ENCODE measurements around the gene C2CD4C. TPM values are rescaled to one million over a fixed set of nuclear protein-coding genes. Genes with fewer than 3 reads are reported as not detected.

C2CD4C gene
- total RNA-seq, 3 donors from 2014 or later: 0.29 to 2.6 (median 0.80) TPM

GRCh38 chr19:405121-405965 lies 3.6 kb downstream of the C2CD4C start:
- intact Hi-C loops (cut with DNase I; ENCODE audit: low total_unique reads): no loop called here
- peak in 1 of 2 donors; percentile 33 for DNase-seq (ENCODE audit: low spot score in 2 of 2)
- Histone ChIP-seq H3K4me3 (no peak overlapping the region), H3K27ac (no peak overlapping the region), H3K36me3 (no peaks in the 10 kb centered on the region), H3K27me3 (peaks cover 22 to 77% of the 10 kb centered on the region in 2 donors), H3K4me1 (peaks cover 0 to 6% of the 10 kb centered on the region in 2 donors), H3K9me3 (no peaks in the 10 kb centered on the region)
- no peak for TF ChIP-seq CTCF (IDR thresholded peaks at IDR 0.05)

GRCh38 chr19:403221-404027 lies 5.5 kb downstream of the C2CD4C start:
- peaks cover 0 to 2% of the 10 kb centered on the region in 2 donors for H3K4me1 ChIP-seq
- intact Hi-C loops (cut with DNase I; ENCODE audit: low total_unique reads): no loop called here
- no peaks in the 10 kb centered on the region for H3K9me3 ChIP-seq
- H3K4me3 ChIP-seq: no peak overlapping the region
- H3K27me3 ChIP-seq: peaks cover 20 to 58% of the 10 kb centered on the region in 2 donors
- no peak overlapping the region for H3K27ac ChIP-seq
- TF ChIP-seq POLR2A (IDR thresholded peaks at IDR 0.05): no peak
- TF ChIP-seq POLR2AphosphoS5 (IDR thresholded peaks at IDR 0.05): no peak
- no peak for TF ChIP-seq CTCF (IDR thresholded peaks at IDR 0.05)
- H3K36me3 ChIP-seq: no peaks in the 10 kb centered on the region
- peak in 1 of 2 donors; percentile 22 for DNase-seq (ENCODE audit: low spot score in 2 of 2)

DNA sequence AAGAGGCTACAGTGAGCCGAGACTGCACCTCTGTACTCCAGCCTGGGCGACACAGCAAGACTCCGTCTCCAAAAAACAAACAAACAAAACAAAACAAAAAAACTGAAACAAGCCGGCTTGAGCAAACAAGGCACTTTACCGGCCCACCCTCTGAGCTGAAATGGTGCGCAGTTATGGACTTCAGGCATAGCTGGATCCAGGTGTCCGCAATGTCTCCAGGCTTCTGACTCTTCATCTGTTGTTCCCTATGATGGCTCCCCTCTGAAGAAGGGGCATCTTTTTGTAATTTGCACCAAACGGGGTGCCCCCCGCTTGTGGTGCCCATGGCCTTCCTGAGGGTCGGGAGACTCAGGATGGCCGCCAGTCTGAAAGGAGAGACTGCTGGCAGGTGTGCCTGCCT lies 6.2 kb downstream of the C2CD4C start:
- DNase-seq (ENCODE audit: low spot score in 2 of 2): no peak
- no peak for TF ChIP-seq POLR2A (IDR thresholded peaks at IDR 0.05)
- no peak for TF ChIP-seq POLR2AphosphoS5 (IDR thresholded peaks at IDR 0.05)
- TF ChIP-seq CTCF (IDR thresholded peaks at IDR 0.05): no peak
- no peaks in the 10 kb centered on the region for H3K9me3 ChIP-seq
- intact Hi-C loops (cut with DNase I; ENCODE audit: low total_unique reads): no loop called here
- no peak overlapping the region for H3K4me3 ChIP-seq
- no peak overlapping the region for H3K27ac ChIP-seq
- peaks cover 17 to 57% of the 10 kb centered on the region in 2 donors for H3K27me3 ChIP-seq
- no peaks in the 10 kb centered on the region for H3K36me3 ChIP-seq
- H3K4me1 ChIP-seq: no peaks in the 10 kb centered on the region

DNA sequence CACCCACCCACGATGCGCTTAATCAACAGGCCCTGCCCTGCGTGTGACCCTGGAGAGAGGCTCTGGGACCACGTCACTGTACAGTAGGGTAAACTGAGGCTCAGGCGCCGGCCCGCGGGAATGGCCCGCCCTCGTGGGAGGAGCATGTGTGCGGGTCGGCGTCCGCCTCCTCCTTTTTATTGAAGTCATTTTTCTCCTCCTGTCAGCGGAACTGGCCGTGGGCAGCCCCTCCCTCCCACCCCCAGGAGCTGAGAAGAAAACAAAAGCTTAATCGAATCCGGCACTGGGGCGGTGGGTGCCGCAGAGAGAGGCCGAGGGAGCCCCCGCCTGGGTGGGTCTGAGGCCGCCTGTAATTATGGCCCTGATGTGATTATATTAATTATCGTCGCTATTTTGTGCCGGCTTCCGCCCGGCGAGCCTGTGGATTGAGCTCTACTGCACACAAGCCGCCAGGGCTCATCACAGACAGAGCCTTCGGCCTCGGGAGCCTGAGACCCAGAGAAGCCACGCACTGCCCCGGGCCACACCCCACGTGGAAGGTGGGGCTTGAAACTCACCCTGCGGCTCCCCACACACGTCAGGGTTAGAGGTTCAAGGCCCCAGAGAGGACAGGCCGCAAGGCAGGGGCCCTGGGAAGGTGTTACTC lies 7.0 kb downstream of the C2CD4C start:
- TF ChIP-seq POLR2AphosphoS5 (IDR thresholded peaks at IDR 0.05) (no peak), POLR2A (IDR thresholded peaks at IDR 0.05) (no peak), CTCF (IDR thresholded peaks at IDR 0.05) (no peak)
- Histone ChIP-seq H3K36me3 (no peaks in the 10 kb centered on the region), H3K9me3 (no peaks in the 10 kb centered on the region), H3K4me3 (peak overlapping the region in 2 of 3 donors; percentile 4 to 40), H3K4me1 (no peaks in the 10 kb centered on the region), H3K27ac (no peak overlapping the region), H3K27me3 (peaks cover 10 to 50% of the 10 kb centered on the region in 2 donors)
- intact Hi-C loops (cut with DNase I; ENCODE audit: low total_unique reads): no loop called here
- DNase-seq (ENCODE audit: low spot score in 2 of 2): peak in 1 of 2 donors; percentile 36
